ENCODE measurements around the gene FIZ1.

- TF ChIP-seq EZH2 (optimal IDR thresholded peaks at IDR 0.05; ENCODE audit: low read depth, low read length): no peak
- TF ChIP-seq, protein P1, sequence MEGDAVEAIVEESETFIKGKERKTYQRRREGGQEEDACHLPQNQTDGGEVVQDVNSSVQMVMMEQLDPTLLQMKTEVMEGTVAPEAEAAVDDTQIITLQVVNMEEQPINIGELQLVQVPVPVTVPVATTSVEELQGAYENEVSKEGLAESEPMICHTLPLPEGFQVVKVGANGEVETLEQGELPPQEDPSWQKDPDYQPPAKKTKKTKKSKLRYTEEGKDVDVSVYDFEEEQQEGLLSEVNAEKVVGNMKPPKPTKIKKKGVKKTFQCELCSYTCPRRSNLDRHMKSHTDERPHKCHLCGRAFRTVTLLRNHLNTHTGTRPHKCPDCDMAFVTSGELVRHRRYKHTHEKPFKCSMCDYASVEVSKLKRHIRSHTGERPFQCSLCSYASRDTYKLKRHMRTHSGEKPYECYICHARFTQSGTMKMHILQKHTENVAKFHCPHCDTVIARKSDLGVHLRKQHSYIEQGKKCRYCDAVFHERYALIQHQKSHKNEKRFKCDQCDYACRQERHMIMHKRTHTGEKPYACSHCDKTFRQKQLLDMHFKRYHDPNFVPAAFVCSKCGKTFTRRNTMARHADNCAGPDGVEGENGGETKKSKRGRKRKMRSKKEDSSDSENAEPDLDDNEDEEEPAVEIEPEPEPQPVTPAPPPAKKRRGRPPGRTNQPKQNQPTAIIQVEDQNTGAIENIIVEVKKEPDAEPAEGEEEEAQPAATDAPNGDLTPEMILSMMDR (IDR thresholded peaks at IDR 0.05; ENCODE audit: low read length): no peak
Observed at GRCh38 chr19:55624109-55625003, 25.0 kb upstream of the FIZ1 start, which contains the start of gene ZNF784.
